Measurements from ENCODE around the gene SLF1.
A peak's percentile ranks its signal among the peaks of the same experiment; 100 is the strongest.

The SLF1 gene

DNA sequence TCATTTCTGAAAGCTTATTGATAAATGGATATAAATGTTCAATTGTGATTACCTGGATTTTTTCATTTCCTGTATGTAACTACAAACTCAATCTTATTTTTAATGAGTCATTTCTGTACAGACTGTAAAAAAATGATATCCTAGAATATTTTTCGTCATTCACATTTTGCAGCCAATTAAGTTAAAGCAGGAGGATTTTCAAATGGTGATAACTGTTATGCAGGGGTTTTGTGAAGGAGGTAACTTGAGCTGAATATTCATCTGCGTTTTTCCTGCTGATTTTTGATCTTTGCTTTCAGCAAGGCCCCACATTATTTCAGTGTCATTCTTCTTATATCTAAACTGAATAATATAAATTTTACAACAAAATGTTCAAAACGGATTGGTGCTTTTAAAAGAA is 74.1 kb downstream of the SLF1 start:
- no peak overlapping the region for H3K4me3 ChIP-seq (replicated peaks; ENCODE audit: low read depth, low read length)
- TF ChIP-seq, protein P1, sequence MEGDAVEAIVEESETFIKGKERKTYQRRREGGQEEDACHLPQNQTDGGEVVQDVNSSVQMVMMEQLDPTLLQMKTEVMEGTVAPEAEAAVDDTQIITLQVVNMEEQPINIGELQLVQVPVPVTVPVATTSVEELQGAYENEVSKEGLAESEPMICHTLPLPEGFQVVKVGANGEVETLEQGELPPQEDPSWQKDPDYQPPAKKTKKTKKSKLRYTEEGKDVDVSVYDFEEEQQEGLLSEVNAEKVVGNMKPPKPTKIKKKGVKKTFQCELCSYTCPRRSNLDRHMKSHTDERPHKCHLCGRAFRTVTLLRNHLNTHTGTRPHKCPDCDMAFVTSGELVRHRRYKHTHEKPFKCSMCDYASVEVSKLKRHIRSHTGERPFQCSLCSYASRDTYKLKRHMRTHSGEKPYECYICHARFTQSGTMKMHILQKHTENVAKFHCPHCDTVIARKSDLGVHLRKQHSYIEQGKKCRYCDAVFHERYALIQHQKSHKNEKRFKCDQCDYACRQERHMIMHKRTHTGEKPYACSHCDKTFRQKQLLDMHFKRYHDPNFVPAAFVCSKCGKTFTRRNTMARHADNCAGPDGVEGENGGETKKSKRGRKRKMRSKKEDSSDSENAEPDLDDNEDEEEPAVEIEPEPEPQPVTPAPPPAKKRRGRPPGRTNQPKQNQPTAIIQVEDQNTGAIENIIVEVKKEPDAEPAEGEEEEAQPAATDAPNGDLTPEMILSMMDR (IDR thresholded peaks at IDR 0.05; ENCODE audit: low read depth, low read length, missing control alignments): no peak
- DNase-seq (ENCODE audit: extremely low read depth, low read depth): no peak

DNA sequence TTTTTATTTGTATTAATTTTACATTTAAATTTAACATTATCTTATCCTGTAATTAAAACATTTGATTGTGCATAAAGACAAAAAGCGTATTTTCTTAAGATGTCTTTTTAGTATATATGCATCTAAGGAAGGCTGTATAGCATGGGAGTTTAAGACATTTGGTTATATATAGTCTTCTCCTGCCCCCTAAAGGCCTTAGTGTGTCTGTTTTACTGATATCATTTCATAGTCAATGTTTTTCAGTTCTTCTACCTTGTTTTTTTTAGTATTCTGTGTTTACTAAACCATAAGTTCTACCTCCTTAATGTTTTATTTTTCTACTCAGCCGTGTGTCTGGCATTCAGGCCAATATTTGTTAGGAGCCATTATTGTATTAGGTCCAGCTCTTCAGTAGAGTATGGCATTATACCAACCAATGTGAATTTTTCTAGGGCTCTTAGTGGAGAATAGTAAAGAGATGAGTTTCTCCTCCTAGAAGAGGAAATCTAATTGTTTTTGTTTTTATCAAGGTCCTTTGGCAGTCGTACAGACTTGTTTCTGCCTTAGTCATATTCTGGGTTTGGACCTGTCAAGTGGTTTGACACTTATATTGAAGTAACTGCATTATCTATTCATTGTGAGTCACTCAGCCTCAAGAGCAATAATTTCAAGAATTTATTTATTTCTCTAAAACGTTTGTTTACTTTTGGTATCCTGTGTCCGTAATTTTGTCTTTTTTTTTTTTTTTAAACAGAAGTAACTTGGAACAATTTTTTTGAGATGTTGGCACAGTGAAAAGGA is 74.8 kb downstream of the SLF1 start:
- TF ChIP-seq, protein P1 (IDR thresholded peaks at IDR 0.05; ENCODE audit: low read depth, low read length, missing control alignments): peak; percentile 16
- peak; percentile 33 for DNase-seq (ENCODE audit: extremely low read depth, low read depth)
- no peak overlapping the region for H3K4me3 ChIP-seq (replicated peaks; ENCODE audit: low read depth, low read length)

DNA sequence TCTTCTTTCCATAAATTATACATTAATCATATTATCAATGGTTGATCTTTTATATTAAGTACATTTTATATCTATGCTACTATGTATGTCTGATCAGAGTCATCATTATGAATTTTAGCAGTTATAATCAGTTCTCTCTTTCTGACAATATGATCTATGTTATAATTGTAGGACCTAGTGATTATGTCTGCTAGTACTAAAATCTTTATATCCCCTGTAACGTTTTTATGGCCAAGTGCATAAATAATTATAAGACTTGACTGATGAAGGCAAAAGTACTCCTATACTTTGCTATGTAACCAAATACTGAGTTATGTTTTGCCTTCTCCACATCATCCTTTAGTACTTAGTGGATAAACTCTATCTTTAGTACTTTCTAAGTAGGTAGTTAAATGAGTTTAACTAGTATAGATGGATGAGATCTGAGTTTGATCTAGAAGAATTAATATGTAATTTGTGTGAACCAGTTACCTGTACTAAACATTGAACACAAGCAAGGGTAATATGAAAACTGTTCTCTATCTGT is 75.4 kb downstream of the SLF1 start:
- TF ChIP-seq, protein P1 (IDR thresholded peaks at IDR 0.05; ENCODE audit: low read depth, low read length, missing control alignments): no peak
- DNase-seq (ENCODE audit: extremely low read depth, low read depth): no peak

DNA sequence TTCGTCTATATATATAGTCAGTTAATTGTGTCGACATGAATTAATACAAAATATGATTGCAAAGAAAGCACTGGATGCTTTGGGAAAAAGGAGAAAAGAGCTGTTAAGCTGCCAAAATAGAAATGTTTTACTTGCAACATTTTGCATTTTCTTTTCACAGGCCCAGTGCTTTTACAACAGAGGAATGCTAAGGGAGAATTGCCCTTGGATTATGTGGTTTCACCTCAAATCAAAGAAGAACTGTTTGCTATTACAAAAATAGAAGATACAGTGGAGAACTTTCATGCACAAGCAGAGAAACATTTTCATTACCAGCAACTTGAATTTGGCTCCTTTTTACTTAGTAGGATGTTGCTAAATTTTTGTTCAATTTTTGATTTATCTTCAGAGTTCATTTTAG is 76.2 kb downstream of the SLF1 start:
- TF ChIP-seq, protein P1 (IDR thresholded peaks at IDR 0.05; ENCODE audit: low read depth, low read length, missing control alignments): no peak
- DNase-seq (ENCODE audit: extremely low read depth, low read depth): no peak
- H3K4me3 ChIP-seq (replicated peaks; ENCODE audit: low read depth, low read length): no peak overlapping the region

More for the DNA sequence above, 75.4 kb downstream of the SLF1 start:
- H3K4me3 ChIP-seq (replicated peaks; ENCODE audit: low read depth, low read length): no peak overlapping the region

DNA sequence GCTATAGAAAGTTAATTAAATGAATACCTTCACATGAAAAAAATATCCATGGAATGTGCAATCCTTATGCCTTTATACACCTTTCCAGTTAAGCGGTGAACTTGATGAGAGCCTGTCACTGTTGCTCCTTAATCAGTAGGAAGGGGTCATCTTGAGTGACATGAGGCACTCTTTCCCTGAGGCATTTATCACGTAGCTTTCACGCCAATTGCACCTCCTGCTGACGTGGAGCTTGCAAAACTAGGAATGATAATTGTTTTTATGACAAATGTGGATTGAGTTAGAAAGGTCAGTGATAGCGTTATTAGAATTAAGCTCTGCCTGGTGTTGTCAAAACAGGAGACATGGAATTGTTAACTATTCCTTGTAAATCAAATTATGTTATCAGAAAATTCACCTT is 79.7 kb downstream of the SLF1 start:
- DNase-seq (ENCODE audit: extremely low read depth, low read depth): no peak
- TF ChIP-seq, protein P1 (IDR thresholded peaks at IDR 0.05; ENCODE audit: low read depth, low read length, missing control alignments): no peak
- H3K4me3 ChIP-seq (replicated peaks; ENCODE audit: low read depth, low read length): no peak overlapping the region

DNA sequence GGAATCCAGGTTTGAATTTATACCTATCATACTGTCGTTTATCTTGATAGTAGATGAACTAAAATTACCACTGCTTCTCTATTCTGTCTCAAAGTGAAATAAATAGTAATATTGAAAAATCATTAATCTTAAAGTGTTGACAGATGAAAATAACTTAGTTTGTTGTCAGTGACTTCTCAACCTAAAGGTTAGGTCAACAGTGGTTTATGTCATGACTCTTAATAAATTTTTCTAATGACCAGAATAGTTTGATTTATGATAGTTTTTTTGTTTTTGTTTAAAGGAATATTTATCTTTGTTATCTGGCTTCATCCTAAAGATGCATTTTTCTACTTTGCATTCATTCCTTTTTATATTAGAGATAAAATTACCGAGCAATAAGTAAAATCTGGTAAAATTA is 81.1 kb downstream of the SLF1 start:
- DNase-seq (ENCODE audit: extremely low read depth, low read depth): no peak
- H3K4me3 ChIP-seq (replicated peaks; ENCODE audit: low read depth, low read length): no peak overlapping the region
- TF ChIP-seq, protein P1 (IDR thresholded peaks at IDR 0.05; ENCODE audit: low read depth, low read length, missing control alignments): no peak

All from HFF-Myc (cell line).